IPS-NIHi7 (cell line): ENCODE results near the gene STARD5.

Experiments
- DNase-seq: peaks from one replicate; pipeline ENCODE4 v3.0.0; 2012; ENCODE audit warnings: mixed read lengths; ENCODE audit errors: extremely low spot score

Gene STARD5

DNA sequence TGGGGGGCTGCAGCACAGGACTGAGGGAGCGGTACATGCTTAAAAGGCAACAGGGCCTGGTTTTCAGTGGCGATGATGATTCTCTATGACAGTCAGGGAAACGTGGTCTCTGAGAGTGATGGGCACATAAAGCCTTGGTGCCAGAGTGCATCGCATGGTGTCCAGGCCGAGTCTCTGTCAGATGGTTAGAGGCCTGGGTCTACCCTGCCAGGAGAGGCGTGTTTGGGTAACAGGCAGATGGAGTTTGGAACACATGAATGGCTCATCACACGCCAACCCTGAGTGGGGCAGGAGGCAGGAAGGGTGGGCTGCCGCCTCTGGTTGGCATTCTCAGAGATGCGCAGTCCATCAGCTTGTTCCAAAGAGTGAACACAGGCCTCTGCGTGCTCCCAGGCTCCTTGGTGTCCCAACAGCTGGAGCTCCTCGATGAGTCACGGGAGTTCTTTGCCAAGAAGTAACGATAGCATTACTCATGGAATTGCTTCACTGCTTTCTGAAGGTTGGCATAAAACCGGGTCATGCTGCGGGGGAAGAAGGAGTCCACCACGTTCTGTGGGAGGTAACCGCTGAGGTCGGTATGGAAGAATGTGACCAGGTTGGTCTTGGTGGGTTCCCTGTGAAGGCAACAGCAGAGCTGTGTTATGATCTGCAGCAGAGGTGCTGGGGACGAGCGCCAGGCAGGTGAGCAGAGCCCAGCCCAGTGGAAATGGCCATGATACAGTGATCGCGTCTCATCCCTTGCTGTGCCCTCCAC, 11.0 kb downstream of the STARD5 start:
- no peak for DNase-seq

DNA sequence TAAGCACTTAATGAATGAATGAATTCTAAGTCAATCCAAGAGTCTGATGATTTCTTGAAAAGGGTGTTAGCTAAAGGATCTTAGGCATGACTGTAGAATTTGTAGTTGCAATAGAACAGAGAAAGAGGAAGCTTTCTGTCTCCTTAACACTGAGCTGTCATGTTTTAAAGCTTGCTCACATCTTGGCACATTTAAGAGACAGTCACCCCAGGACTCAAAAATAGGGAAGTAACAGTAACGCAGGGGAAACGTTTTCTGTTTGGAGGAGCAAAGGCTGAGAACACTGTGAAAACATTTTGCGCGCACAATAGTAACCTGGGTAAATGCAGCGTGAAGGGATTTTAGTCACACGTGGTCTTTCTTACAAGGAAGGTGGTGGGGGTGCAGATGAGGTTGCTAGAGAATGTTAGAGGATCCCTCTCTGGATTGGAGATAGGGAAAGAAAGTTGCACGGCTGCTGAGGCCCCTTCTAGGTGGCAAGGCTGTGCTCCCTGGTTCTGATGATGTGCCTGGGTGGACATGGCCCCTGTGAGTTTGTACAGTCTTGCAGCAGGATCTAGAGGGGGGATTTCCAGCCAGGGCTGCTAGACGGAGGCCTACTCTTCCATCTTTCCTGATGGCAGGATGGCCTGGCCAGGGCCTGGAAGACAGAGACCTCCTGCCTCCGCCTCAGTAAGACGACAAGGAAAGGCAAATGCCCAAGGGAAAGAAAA, 12.0 kb downstream of the STARD5 start:
- DNase-seq = no peak

DNA sequence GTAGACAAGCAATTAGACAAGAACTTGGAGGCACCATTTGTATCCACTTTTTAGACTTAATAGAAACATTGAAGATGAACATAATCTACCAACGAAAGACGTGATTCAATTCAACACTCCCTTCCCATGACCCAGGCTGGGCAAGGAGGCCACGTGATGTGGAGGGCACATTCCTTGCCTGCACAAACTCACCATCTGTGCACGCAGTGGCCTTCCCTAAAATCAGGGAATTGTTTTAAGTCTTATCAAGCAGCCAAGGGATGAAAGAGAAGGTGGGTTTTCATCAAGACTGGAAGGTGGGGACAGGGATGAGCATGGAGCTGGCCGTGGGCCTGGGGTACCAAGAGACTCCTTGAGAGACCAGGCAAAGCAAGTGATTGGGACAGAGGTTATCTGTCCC, 13.5 kb downstream of the STARD5 start:
- DNase-seq = no peak

- DNase-seq = no peak
Observed at GRCh38 chr15:81309647-81310450, 14.1 kb downstream of the STARD5 start.

GRCh38 chr15:81308260-81308659, 15.7 kb downstream of the STARD5 start:
- no peak for DNase-seq

DNA sequence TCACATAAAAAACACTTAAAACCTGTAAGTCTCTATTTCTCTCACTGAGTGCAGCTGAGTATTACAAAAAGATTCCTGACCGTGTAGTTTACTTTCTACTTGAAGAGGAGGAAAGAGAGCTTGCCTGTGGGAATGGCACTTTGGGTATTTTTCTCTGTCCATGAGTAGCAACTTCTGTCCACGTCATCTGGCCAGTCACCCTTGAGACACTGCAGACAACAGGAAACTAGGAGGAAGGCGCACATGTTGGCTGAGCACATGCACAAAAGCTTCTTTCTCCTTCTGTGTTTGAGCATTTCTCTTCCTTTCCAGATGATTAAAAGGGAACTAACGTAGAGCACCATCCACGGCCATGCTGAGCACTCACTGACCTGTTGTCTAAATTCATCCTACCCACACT, 19.7 kb downstream of the STARD5 start:
- no peak for DNase-seq

DNA sequence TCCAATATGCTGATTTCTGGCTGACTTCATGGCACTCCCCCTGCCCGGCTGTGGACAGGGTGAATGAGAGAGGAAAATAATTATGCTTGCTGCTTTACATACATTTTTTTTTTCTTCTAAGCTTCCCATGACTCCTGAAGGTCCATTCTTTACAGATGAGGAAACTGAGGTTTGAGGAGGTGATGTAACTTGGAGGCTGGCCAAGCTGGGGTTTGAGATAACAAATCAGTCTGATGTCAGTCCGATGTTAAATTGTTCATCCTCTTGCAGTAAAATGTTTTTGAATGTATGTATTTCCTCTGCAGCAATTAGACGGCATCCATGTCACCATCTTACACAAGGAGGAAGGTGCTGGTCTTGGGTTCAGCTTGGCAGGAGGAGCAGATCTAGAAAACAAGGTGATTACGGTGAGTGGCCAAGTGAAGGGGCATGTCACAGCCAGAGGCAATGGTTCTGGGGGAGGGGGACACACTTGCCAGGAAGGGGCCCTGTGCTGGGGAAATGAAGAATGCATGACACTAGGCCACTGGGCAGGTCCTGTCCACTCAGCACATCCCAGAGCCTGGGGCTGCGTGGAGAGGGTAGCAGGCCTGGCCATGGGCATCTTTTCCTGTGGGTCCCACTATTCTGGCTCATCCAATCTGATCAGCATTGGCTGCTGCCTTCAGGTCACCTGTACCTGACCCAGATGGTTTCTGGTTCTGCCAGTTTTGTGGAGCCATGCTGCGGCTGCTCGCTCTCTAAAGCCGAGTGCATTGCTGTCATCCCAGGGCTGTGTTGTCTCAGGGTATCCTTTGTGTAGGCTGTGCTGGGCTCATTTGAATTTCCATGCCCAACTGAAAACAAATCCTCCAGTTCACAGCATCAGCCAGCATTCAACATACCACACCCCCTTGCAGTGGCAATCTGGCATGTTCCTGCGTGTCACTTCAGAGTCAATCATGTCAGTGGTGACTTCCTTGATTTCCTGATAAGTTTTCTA, 20.4 kb downstream of the STARD5 start:
- DNase-seq = peak; percentile 51

GRCh38 chr15:81302701-81303109, 21.2 kb downstream of the STARD5 start:
- DNase-seq = no peak

GRCh38 chr15:81301815-81302399, 22.0 kb downstream of the STARD5 start:
- DNase-seq = no peak

DNA sequence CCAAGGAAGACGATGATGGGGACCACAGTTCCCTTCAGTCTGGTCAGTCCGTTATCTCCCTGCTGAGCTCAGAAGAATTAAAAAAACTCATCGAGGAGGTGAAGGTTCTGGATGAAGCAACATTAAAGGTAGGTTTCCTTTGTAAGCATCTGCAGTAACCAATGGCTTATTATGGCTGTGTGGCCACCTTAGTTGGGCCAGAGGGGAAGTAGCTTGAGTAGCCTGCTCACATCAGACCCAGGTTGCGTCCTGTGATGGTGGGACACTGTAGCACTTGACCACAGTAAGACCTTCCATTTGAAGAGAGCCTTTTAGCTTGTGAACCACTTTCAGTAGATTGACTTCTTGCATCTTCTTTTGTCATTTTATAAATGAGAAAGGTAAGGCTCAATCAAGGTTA, 22.6 kb downstream of the STARD5 start:
- no peak for DNase-seq

DNA sequence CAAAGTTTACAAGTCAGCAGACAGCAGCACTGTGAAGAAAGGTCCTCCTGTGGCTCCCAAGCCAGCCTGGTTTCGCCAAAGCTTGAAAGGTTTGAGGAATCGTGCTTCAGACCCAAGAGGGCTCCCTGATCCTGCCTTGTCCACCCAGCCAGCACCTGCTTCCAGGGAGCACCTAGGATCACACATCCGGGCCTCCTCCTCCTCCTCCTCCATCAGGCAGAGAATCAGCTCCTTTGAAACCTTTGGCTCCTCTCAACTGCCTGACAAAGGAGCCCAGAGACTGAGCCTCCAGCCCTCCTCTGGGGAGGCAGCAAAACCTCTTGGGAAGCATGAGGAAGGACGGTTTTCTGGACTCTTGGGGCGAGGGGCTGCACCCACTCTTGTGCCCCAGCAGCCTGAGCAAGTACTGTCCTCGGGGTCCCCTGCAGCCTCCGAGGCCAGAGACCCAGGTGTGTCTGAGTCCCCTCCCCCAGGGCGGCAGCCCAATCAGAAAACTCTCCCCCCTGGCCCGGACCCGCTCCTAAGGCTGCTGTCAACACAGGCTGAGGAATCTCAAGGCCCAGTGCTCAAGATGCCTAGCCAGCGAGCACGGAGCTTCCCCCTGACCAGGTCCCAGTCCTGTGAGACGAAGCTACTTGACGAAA, 24.2 kb downstream of the STARD5 start:
- no peak for DNase-seq

GRCh38 chr15:81299156-81299555, 24.8 kb downstream of the STARD5 start:
- no peak for DNase-seq

- DNase-seq = no peak
Observed at GRCh38 chr15:81298611-81299010, 25.3 kb downstream of the STARD5 start.

- no peak for DNase-seq
Observed at GRCh38 chr15:81297603-81298575, 26.1 kb downstream of the STARD5 start.

DNA sequence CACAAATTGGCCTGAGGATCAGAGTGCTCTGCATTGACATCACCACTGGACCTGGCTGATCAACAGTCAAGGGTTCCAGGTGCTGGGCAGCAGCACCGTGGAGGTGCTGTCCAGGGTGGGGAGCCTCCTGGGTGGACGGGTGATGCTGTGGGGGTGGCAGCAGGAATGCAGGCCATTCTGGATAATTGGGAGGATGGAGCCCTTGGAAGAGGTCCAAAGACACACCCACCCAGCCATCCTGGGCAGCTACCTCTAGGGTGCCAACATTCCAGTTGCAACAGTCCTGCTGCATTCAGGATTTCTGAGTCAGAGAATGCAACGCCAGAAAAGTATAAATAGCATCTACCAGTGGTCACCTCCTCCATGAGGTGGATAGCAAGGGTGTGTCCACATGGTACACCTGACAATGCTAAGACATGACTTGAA, 26.8 kb downstream of the STARD5 start:
- no peak for DNase-seq

- no peak for DNase-seq
Observed at GRCh38 chr15:81296673-81297072, 27.3 kb downstream of the STARD5 start.

GRCh38 chr15:81296186-81296585, 27.8 kb downstream of the STARD5 start:
- no peak for DNase-seq

DNA sequence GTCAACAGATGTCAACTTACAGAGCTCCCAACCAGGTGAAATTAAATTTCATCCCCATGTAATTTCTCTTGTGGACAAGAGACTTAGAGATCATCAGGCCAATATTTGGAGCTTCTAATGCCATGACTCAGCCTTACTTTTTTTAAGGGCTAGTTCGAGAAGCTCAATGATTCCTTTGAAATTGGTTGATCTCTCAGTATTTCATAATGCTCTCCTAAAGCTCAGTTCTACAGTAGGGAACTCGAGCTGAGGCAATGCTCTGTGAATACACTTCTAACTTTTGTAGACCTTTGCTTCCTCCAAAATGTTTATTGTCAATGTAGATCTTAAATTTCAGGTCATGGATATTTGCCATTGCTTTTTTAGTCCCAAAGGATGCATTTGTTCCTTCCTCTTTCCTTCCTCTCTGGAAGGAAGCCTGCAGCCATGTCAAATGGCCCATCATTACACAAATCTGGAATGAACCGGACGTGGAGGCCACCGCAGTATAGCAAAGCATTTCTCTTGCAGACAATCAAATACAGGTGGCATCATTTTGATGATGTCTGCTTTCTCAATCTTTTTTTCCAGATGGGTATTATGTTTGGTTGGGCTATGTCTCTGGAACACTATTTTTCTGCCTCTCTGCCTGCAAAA, 28.3 kb downstream of the STARD5 start:
- no peak for DNase-seq

DNA sequence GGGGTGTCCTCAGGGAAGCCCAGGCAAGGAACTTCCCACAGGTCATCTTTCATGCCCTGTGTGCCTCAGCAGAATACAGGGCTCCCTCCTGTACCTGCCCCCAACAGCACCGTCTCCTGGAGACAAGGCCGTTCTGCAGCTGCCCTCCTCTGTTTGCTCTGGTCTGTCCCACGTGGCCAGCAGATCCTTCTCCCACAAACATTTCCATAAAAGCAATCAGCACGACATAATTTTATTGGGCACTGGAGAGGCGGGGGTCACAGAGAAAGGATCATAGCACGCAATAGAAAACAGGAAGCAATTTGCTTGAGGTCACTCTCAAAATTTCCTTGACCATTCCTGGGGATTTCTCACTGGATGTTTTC, 29.4 kb downstream of the STARD5 start:
- DNase-seq = no peak
